CD14-positive monocyte (primary cell): Measurements from ENCODE around the gene PCDHB15. TPM values are rescaled to one million over a fixed set of nuclear protein-coding genes. Genes with fewer than 3 reads are reported as not detected.
"Not testable (repeated sequence)": the region's sequence is repeated elsewhere in the genome, so short reads cannot be mapped to it uniquely, and the experiment has no call there.

ENCODE experiments used
- DNase-seq, 3 donors: peaks; one replicate each; pipeline ENCODE4 v3.0.0-alpha.2; 2011 to 2022
- H2AFZ ChIP-seq: 2 replicates; pipeline ENCODE4 v1.6.0; 2012; ENCODE audit warnings: mild to moderate bottlenecking, low read depth, low read length, inconsistent platforms; ENCODE audit not compliant: insufficient read depth, poor library complexity, severe bottlenecking
- H3K27ac ChIP-seq, 2 donors: 1 replicate in 1 of 2; 2 replicates in 1 of 2; pipeline ENCODE4 v1.5.1; 2012 to 2013; ENCODE audit warnings: low read length in 2 of 2, control low read depth in 1 of 2, inconsistent platforms in 1 of 2, low read depth in 1 of 2, mild to moderate bottlenecking in 1 of 2
- H3K27me3 ChIP-seq, 2 donors: one replicate each; pipeline versions ENCODE4 v1.6.0 to v1.6.1; 2011 to 2013; ENCODE audit warnings: low read length in 2 of 2; ENCODE audit not compliant: control insufficient read depth in 2 of 2, insufficient read depth in 2 of 2
- H3K36me3 ChIP-seq, 2 donors: replicated peaks in 1 of 2; 1 replicate in 1 of 2; 2 replicates in 1 of 2; pipeline versions ENCODE4 v1.5.1 to v1.6.1; 2012 to 2013; ENCODE audit warnings: low read length in 2 of 2, control low read depth in 1 of 2, inconsistent platforms in 1 of 2, mild to moderate bottlenecking in 1 of 2; ENCODE audit not compliant: insufficient read depth in 2 of 2, control insufficient read depth in 1 of 2
- H3K4me1 ChIP-seq, 2 donors: 1 replicate in 1 of 2; 2 replicates in 1 of 2; pipeline versions ENCODE4 v1.5.1 to v1.6.1; 2012 to 2013; ENCODE audit warnings: low read length in 2 of 2, control low read depth in 1 of 2, inconsistent platforms in 1 of 2, mild to moderate bottlenecking in 1 of 2, moderate library complexity in 1 of 2; ENCODE audit not compliant: insufficient read depth in 2 of 2, control insufficient read depth in 1 of 2
- H3K4me2 ChIP-seq: replicated peaks from 2 replicates; pipeline ENCODE3; 2012; ENCODE audit warnings: low read length, moderate library complexity, mild to moderate bottlenecking; ENCODE audit not compliant: poor library complexity, severe bottlenecking; ENCODE audit errors: extremely low read depth
- H3K4me3 ChIP-seq, 3 experiments: fragments of 200-600 bp in 1 of 3; sonication (generic) in 1 of 3; replicated peaks in 1 of 3; 1 replicate in 2 of 3; 2 replicates in 1 of 3; pipeline ENCODE4 v1.5.1; 2011 to 2013; ENCODE audit warnings: low read length in 3 of 3, mild to moderate bottlenecking in 3 of 3, control low read depth in 2 of 3, low read depth in 2 of 3, inconsistent platforms in 1 of 3, moderate library complexity in 1 of 3
- H3K79me2 ChIP-seq: 2 replicates; pipeline ENCODE4 v1.6.0; 2012; ENCODE audit warnings: mild to moderate bottlenecking, control low read depth, inconsistent platforms, low read length, moderate library complexity; ENCODE audit not compliant: insufficient read depth
- H3K9ac ChIP-seq: 2 replicates; pipeline ENCODE4 v1.6.0; 2017; ENCODE audit warnings: low read length, mild to moderate bottlenecking; ENCODE audit not compliant: insufficient read depth, poor library complexity, severe bottlenecking
- H3K9me3 ChIP-seq, 2 donors: replicated peaks in 1 of 2; 1 replicate in 1 of 2; 2 replicates in 1 of 2; pipeline versions ENCODE4 v1.5.1 to v1.6.1; 2012 to 2013; ENCODE audit warnings: low read length in 2 of 2, control low read depth in 1 of 2; ENCODE audit not compliant: control insufficient read depth in 1 of 2, insufficient read depth in 1 of 2
- H4K20me1 ChIP-seq: 2 replicates; pipeline ENCODE4 v1.6.0; 2012; ENCODE audit warnings: mild to moderate bottlenecking, low read length, control low read depth, moderate library complexity; ENCODE audit not compliant: insufficient read depth
- H3K27ac Mint-ChIP-seq, 7 donors: one replicate each; pipeline ENCODE4 v1.8.0; 2020; ENCODE audit warnings: mild to moderate bottlenecking in 7 of 7, mixed read lengths in 7 of 7, moderate library complexity in 6 of 7, inconsistent platforms in 2 of 7
- H3K27me3 Mint-ChIP-seq, 3 donors: one replicate each; pipeline ENCODE4 v1.8.0; 2021 to 2022; ENCODE audit warnings: low read depth in 3 of 3, mild to moderate bottlenecking in 3 of 3, mixed read lengths in 3 of 3, moderate library complexity in 3 of 3, inconsistent platforms in 1 of 3
- H3K36me3 Mint-ChIP-seq, 2 donors: one replicate each; pipeline ENCODE4 v1.8.0; 2020; ENCODE audit warnings: mixed read lengths in 2 of 2, inconsistent platforms in 1 of 2, mild to moderate bottlenecking in 1 of 2
- H3K4me1 Mint-ChIP-seq: one replicate; pipeline ENCODE4 v1.8.0; 2020; ENCODE audit warnings: mild to moderate bottlenecking, mixed read lengths
- H3K4me3 Mint-ChIP-seq, 2 donors: one replicate each; pipeline ENCODE4 v1.8.0; 2020; ENCODE audit warnings: mild to moderate bottlenecking in 2 of 2, mixed read lengths in 2 of 2, moderate library complexity in 1 of 2
- H3K9me3 Mint-ChIP-seq, 7 donors: one replicate each; pipeline ENCODE4 v1.8.0; 2020 to 2022; ENCODE audit warnings: mixed read lengths in 7 of 7, mild to moderate bottlenecking in 6 of 7, moderate library complexity in 6 of 7, inconsistent platforms in 2 of 7
- CTCF ChIP-seq: fragments of 200-600 bp; IDR thresholded peaks from one replicate; pipeline ENCODE4 v1.8.0; 2022; ENCODE audit warnings: antibody characterized with exemption, mild to moderate bottlenecking
- WGBS: methylation state at CpG from one replicate; pipeline ENCODE4 v1.1.5; 2013; ENCODE audit warnings: missing lambda C conversion rate; ENCODE audit not compliant: insufficient coverage; 5-methylcytosine and 5-hydroxymethylcytosine counted together
- intact Hi-C, 2 donors: fragments of 100-400 bp; cut with micrococcal nuclease; formaldehyde crosslinking; loops; one replicate each; pipeline versions ENCODE4 v1.15.0 to v1.15.1; 2023
- polyA plus RNA-seq, 3 donors: library from polyadenylated mRNA; depleted of rRNA in 1 of 3; unstranded in 2 of 3; stranded (reverse) in 1 of 3; fragments of 300-500 nt in 2 of 3; fragments of >200 nt in 1 of 3; fragmentation: Illumina TruSeq in 2 of 3; gene quantifications; 1 replicate in 2 of 3; 2 replicates in 1 of 3; pipeline ENCODE4 v1.2.3, GENCODE V29; 2012 to 2021

The PCDHB15 gene
- polyA plus RNA-seq, 3 donors = not detected

GRCh38 chr5:141208478-141208877 lies 36.7 kb upstream of the PCDHB15 start, which contains the start of gene PCDHB12:
Gene PCDHB12 (plus strand): TSS chr5:141208719. CDS start chr5:141208908, 189 bp downstream.
- H3K27me3 ChIP-seq = peaks cover 4 to 29% of the 10 kb centered on the region in 2 donors
- peaks cover 12 to 36% (median 18%) of the 10 kb centered on the region in 3 donors for H3K27me3 Mint-ChIP-seq
- no peak for DNase-seq
- no peaks in the 10 kb centered on the region for H3K79me2 ChIP-seq
- H3K9me3 ChIP-seq = peaks cover 23 to 39% of the 10 kb centered on the region in 2 donors
- no peaks in the 10 kb centered on the region for H4K20me1 ChIP-seq
- peak within 1 kb of the TSS in 1 of 7 donors; percentile 9 for H3K27ac Mint-ChIP-seq
- no peak within 1 kb of the TSS for H3K4me2 ChIP-seq
- 36% methylated on average over 7 of the region's 11 CpGs for WGBS
- H3K4me1 ChIP-seq = no peaks in the 10 kb centered on the region
- H3K36me3 ChIP-seq = no peaks in the 10 kb centered on the region
- no peak within 1 kb of the TSS for H3K4me3 Mint-ChIP-seq
- no peak within 1 kb of the TSS for H3K27ac ChIP-seq
- H3K9ac ChIP-seq = no peak within 1 kb of the TSS
- H3K4me3 ChIP-seq = no peak within 1 kb of the TSS
- no peak for TF ChIP-seq CTCF
- H3K36me3 Mint-ChIP-seq = peaks cover 0 to 4% of the 10 kb centered on the region in 2 donors
- H3K4me1 Mint-ChIP-seq = no peaks in the 10 kb centered on the region
- H2AFZ ChIP-seq = no peak within 1 kb of the TSS
- intact Hi-C loops = no loop called here
- peaks cover 18 to 38% (median 27%) of the 10 kb centered on the region in 7 donors for H3K9me3 Mint-ChIP-seq

- Mint-ChIP-seq H3K27me3 (peaks cover 12 to 49% (median 32%) of the 10 kb centered on the region in 3 donors), H3K9me3 (peaks cover 25 to 49% (median 36%) of the 10 kb centered on the region in 7 donors), H3K4me3 (peak overlapping the region in 1 of 2 donors; percentile 64)
- H3K27ac Mint-ChIP-seq, H3K4me3 ChIP-seq, H3K9ac ChIP-seq, H2AFZ ChIP-seq, H3K36me3 ChIP-seq, H3K4me1 Mint-ChIP-seq, DNase-seq, H3K27ac ChIP-seq, H3K4me2 ChIP-seq, intact Hi-C loops, H3K4me1 ChIP-seq, H4K20me1 ChIP-seq, H3K79me2 ChIP-seq, H3K36me3 Mint-ChIP-seq: not testable (repeated sequence)
- WGBS = 44% methylated on average over 23 of the region's 39 CpGs
- Histone ChIP-seq H3K9me3 (peaks cover 28 to 52% of the 10 kb centered on the region in 2 donors), H3K27me3 (peaks cover 4 to 32% of the 10 kb centered on the region in 2 donors)
Observed at GRCh38 chr5:141210281-141210680, 34.9 kb upstream of the PCDHB15 start.

GRCh38 chr5:141210849-141211248 lies 34.3 kb upstream of the PCDHB15 start:
- H3K27me3 Mint-ChIP-seq = peaks cover 12 to 52% (median 35%) of the 10 kb centered on the region in 3 donors

GRCh38 chr5:141213656-141214339 lies 31.4 kb upstream of the PCDHB15 start, which contains the start of gene PCDHB13:
Gene PCDHB13 (plus strand): TSS chr5:141213919. CDS start chr5:141214124, 205 bp downstream.
- H3K27me3 Mint-ChIP-seq = peaks cover 11 to 53% (median 40%) of the 10 kb centered on the region in 3 donors
- DNase-seq, H3K4me1 Mint-ChIP-seq, H3K79me2 ChIP-seq, H3K4me1 ChIP-seq, H3K9ac ChIP-seq, H3K27ac ChIP-seq, H3K4me2 ChIP-seq, H2AFZ ChIP-seq, H3K36me3 Mint-ChIP-seq, H3K27ac Mint-ChIP-seq, intact Hi-C loops, H3K4me3 ChIP-seq, H4K20me1 ChIP-seq, H3K36me3 ChIP-seq: not testable (repeated sequence)
- Histone ChIP-seq H3K9me3 (peaks cover 38 to 67% of the 10 kb centered on the region in 2 donors), H3K27me3 (peaks cover 4 to 36% of the 10 kb centered on the region in 2 donors)
- H3K4me3 Mint-ChIP-seq = peak within 1 kb of the TSS in 1 of 2 donors; percentile 62
- WGBS = no CpG with 5 or more reads among the region's 18 CpGs
- peaks cover 31 to 65% (median 51%) of the 10 kb centered on the region in 7 donors for H3K9me3 Mint-ChIP-seq

More at GRCh38 chr5:141210849-141211248, 34.3 kb upstream of the PCDHB15 start:
- DNase-seq, H3K27ac Mint-ChIP-seq, H3K9ac ChIP-seq, intact Hi-C loops, H3K27ac ChIP-seq, H3K4me3 ChIP-seq, H2AFZ ChIP-seq, H3K4me1 ChIP-seq, H3K4me2 ChIP-seq, H3K36me3 Mint-ChIP-seq, H3K4me1 Mint-ChIP-seq, H3K79me2 ChIP-seq, H3K36me3 ChIP-seq, H4K20me1 ChIP-seq: not testable (repeated sequence)
- Histone ChIP-seq H3K27me3 (peaks cover 4 to 35% of the 10 kb centered on the region in 2 donors), H3K9me3 (peaks cover 32 to 56% of the 10 kb centered on the region in 2 donors)
- peaks cover 27 to 50% (median 39%) of the 10 kb centered on the region in 7 donors for H3K9me3 Mint-ChIP-seq
- WGBS = 39% methylated on average over 9 of the region's 27 CpGs
- H3K4me3 Mint-ChIP-seq = peak overlapping the region in 1 of 2 donors; percentile 74
